ENCODE results near the gene MYH16. TPM values are rescaled to one million over a fixed set of nuclear protein-coding genes. Genes with fewer than 3 reads are reported as not detected.
"Not testable (repeated sequence)": the region's sequence is repeated elsewhere in the genome, so short reads cannot be mapped to it uniquely, and the experiment has no call there.

MYH16 gene
- total and polyA plus RNA-seq, 4 donors, result not detected

DNA sequence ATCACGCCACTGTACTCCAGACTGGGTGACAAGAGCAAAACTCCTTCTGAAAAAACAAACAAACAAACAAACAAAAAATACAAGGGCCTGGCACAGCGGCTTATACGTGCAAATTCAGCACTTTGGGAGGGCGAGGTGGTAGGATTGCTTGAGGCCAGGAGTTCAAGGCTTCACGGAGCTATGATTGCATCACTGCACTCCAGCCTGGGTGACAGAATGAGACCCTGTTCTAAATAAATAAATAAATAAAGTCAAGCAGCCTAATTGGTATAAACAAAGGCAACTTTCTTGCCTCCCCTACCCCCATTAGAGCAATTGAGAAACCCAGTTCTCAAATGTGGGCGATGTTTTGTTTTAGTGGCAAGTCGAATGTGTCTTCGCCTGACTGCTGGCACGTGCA lies 38.5 kb upstream of the MYH16 start:
- H3K9ac ChIP-seq (ENCODE audit: low read depth in 1 of 2, low read length in 2 of 2), result no peak overlapping the region
- TF ChIP-seq, protein P1, sequence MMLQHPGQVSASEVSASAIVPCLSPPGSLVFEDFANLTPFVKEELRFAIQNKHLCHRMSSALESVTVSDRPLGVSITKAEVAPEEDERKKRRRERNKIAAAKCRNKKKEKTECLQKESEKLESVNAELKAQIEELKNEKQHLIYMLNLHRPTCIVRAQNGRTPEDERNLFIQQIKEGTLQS (IDR thresholded peaks at IDR 0.05), result no peak
- TF ChIP-seq GABPA (IDR thresholded peaks at IDR 0.05 in 1 of 2, conservative IDR thresholded peaks at IDR 0.05 in 1 of 2) (no peak), HNF4G (IDR thresholded peaks at IDR 0.05) (no peak), FOXA2 (IDR thresholded peaks at IDR 0.05) (no peak), RAD21 (IDR thresholded peaks at IDR 0.05) (no peak), FOXA1 (IDR thresholded peaks at IDR 0.05) (no peak)
- peaks cover 0 to 3% (median 0%) of the 10 kb centered on the region in 4 donors for H3K9me3 ChIP-seq (ENCODE audit: control insufficient read depth in 4 of 4, low read length in 3 of 4)
- no peaks in the 10 kb centered on the region for H3K27me3 ChIP-seq (ENCODE audit: control insufficient read depth in 4 of 4, insufficient read depth in 4 of 4, low read length in 3 of 4)
- DNase-seq (ENCODE audit: low spot score), result no peak
- WGBS, result 76% methylated on average over 9 of the region's 9 CpGs
- H3K4me3 ChIP-seq (ENCODE audit: low read depth in 1 of 3, low read length in 3 of 3), result no peak overlapping the region
- no peak overlapping the region for H3K27ac ChIP-seq (ENCODE audit: low read depth in 1 of 2, low read length in 2 of 2)
- H3K4me1 ChIP-seq (ENCODE audit: control insufficient read depth in 4 of 4, insufficient read depth in 4 of 4, low read length in 3 of 4), result no peaks in the 10 kb centered on the region
- no peaks in the 10 kb centered on the region for H3K36me3 ChIP-seq (ENCODE audit: control insufficient read depth in 4 of 4, insufficient read depth in 3 of 4, low read depth in 1 of 4, low read length in 3 of 4)

DNA sequence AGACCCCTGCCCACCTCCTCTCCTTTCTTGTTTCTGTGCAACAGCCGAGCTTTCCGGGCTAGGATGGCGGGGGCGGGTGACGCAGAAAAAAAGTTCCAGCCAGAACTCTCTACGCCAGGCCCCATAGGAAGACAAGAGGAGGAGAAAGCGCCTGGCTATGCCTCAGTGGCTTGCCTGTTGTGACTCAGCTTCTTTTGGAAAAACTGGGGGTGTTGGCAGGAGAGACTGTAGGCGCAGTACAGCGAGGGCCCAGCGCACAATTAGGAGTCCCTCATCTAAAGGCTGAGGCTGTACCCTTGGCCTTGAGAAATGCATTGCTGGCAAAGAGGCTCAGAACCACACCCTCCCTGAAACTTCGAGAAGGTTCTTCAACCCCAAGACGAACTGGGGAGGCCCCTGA lies 36.7 kb upstream of the MYH16 start:
- Histone ChIP-seq H3K9me3 (ENCODE audit: control insufficient read depth in 4 of 4, low read length in 3 of 4) (peaks cover 0 to 3% (median 0%) of the 10 kb centered on the region in 4 donors), H3K27ac (ENCODE audit: low read depth in 1 of 2, low read length in 2 of 2) (no peak overlapping the region), H3K9ac (ENCODE audit: low read depth in 1 of 2, low read length in 2 of 2) (no peak overlapping the region), H3K36me3 (ENCODE audit: control insufficient read depth in 4 of 4, insufficient read depth in 3 of 4, low read depth in 1 of 4, low read length in 3 of 4) (no peaks in the 10 kb centered on the region), H3K4me1 (ENCODE audit: control insufficient read depth in 4 of 4, insufficient read depth in 4 of 4, low read length in 3 of 4) (no peaks in the 10 kb centered on the region), H3K4me3 (ENCODE audit: low read depth in 1 of 3, low read length in 3 of 3) (no peak overlapping the region), H3K27me3 (ENCODE audit: control insufficient read depth in 4 of 4, insufficient read depth in 4 of 4, low read length in 3 of 4) (no peaks in the 10 kb centered on the region)
- DNase-seq (ENCODE audit: low spot score), result no peak
- no peak for TF ChIP-seq EGR1 (IDR thresholded peaks at IDR 0.05; ENCODE audit: low read depth in 2 of 2)
- WGBS, result 96% methylated on average over 12 of the region's 12 CpGs

DNA sequence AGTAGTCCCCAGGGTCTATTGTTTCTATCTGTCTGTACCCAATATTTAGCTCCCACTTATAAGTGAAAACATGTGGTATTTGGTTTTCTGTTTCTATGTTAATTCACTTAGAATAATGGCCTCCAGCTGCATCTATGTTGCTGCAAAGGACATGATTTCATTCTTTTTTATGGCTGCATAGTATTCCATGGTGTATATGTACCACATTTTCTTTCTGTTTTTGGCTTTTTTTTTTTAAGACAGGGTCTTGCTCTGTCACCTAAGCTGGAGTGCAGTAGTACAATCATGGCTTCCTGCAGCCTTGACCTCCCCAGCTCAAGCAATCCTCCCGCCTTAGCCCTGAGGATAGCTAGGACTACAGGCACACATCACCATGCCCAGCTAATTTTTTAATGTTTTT lies 34.8 kb upstream of the MYH16 start:
- not testable (repeated sequence) for H3K36me3 ChIP-seq (ENCODE audit: control insufficient read depth in 4 of 4, insufficient read depth in 3 of 4, low read depth in 1 of 4, low read length in 3 of 4); H3K9ac ChIP-seq (ENCODE audit: low read depth in 1 of 2, low read length in 2 of 2); H3K4me1 ChIP-seq (ENCODE audit: control insufficient read depth in 4 of 4, insufficient read depth in 4 of 4, low read length in 3 of 4); H3K27me3 ChIP-seq (ENCODE audit: control insufficient read depth in 4 of 4, insufficient read depth in 4 of 4, low read length in 3 of 4); H3K27ac ChIP-seq (ENCODE audit: low read depth in 1 of 2, low read length in 2 of 2); H3K4me3 ChIP-seq (ENCODE audit: low read depth in 1 of 3, low read length in 3 of 3); H3K9me3 ChIP-seq (ENCODE audit: control insufficient read depth in 4 of 4, low read length in 3 of 4); DNase-seq (ENCODE audit: low spot score)
- WGBS, result 96% methylated on average over 1 of the region's 1 CpG

DNA sequence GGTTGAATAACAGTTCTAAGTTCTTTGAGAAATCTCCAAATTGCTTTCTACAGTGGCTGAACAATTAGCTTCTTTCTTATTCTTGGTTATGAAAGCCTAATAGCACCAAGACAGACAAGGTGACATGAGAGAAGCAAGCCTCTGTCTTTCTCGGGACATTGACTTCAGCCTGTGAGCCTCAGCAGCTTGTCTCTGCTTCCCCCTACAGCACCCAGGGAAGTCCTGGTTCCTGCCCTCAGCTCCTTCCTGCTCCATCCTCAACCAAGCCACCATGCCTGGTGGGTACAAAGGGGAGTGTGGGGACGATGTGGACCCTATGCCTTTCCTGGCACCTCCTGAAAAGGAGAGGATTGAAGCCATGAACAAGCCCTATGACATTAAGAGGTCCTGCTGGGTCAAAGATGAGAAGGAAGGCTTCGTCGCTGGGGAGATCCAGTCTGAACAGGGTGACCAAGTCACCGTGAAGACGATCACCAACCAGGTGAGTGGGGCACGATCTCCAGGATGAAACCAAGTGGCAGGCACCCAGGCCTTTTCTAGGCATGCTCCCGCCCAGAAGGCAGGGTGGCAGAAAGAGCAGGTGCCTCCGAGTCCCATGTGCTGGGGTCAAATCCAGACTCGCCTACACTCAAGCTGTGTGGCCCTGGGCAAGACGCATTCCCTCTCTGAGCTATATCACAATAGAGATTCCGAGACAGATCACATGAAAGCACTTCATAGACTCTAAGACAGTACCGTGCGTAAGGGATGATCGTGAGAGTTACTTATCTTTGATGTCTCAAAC lies 33.9 kb upstream of the MYH16 start:
- no peaks in the 10 kb centered on the region for H3K4me1 ChIP-seq (ENCODE audit: control insufficient read depth in 4 of 4, insufficient read depth in 4 of 4, low read length in 3 of 4)

More for the DNA sequence above, 33.9 kb upstream of the MYH16 start:
- WGBS, result 84% methylated on average over 15 of the region's 15 CpGs
- H3K27me3 ChIP-seq (ENCODE audit: control insufficient read depth in 4 of 4, insufficient read depth in 4 of 4, low read length in 3 of 4), result no peaks in the 10 kb centered on the region
- no peaks in the 10 kb centered on the region for H3K36me3 ChIP-seq (ENCODE audit: control insufficient read depth in 4 of 4, insufficient read depth in 3 of 4, low read depth in 1 of 4, low read length in 3 of 4)
- no peak overlapping the region for H3K4me3 ChIP-seq (ENCODE audit: low read depth in 1 of 3, low read length in 3 of 3)
- TF ChIP-seq HNF4A (conservative IDR thresholded peaks at IDR 0.05), result no peak
- TF ChIP-seq, protein P2, sequence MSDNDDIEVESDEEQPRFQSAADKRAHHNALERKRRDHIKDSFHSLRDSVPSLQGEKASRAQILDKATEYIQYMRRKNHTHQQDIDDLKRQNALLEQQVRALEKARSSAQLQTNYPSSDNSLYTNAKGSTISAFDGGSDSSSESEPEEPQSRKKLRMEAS (IDR thresholded peaks at IDR 0.05), result no peak
- H3K9me3 ChIP-seq (ENCODE audit: control insufficient read depth in 4 of 4, low read length in 3 of 4), result peaks cover 0 to 3% (median 0%) of the 10 kb centered on the region in 4 donors
- DNase-seq (ENCODE audit: low spot score), result no peak
- H3K9ac ChIP-seq (ENCODE audit: low read depth in 1 of 2, low read length in 2 of 2), result no peak overlapping the region
- H3K27ac ChIP-seq (ENCODE audit: low read depth in 1 of 2, low read length in 2 of 2), result no peak overlapping the region
